HepG2 (cell line): ENCODE data around the gene NAT9. TPM values are rescaled to one million over a fixed set of nuclear protein-coding genes. Genes with fewer than 3 reads are reported as not detected.

ENCODE experiments used
- ARNTL ChIP-seq: sonication (generic); formaldehyde crosslinking; IDR thresholded peaks from 2 replicates; pipeline ENCODE4 v1.4.0; 2020; ENCODE audit warnings: mild to moderate bottlenecking, missing genetic modification reagents
- BORCS8-MEF2B ChIP-seq: sonication (generic); formaldehyde crosslinking; IDR thresholded peaks from 2 replicates; pipeline ENCODE4 v1.8.0; 2022; ENCODE audit warnings: mild to moderate bottlenecking, missing genetic modification reagents
- KAT8 ChIP-seq: IDR thresholded peaks from 2 replicates; pipeline ENCODE4 v1.6.1; 2016; ENCODE audit warnings: missing genetic modification reagents, missing compliant biosample characterization
- MLXIP ChIP-seq: sonication (generic); formaldehyde crosslinking; IDR thresholded peaks from 2 replicates; pipeline ENCODE4 v1.9.0; 2021; ENCODE audit warnings: missing genetic modification reagents, borderline replicate concordance
- NR3C1 ChIP-seq: sonication (generic); formaldehyde crosslinking; IDR thresholded peaks from 2 replicates; pipeline ENCODE4 v1.4.0; 2020; ENCODE audit warnings: missing genetic modification reagents
- PRDM15 ChIP-seq: sonication (generic); formaldehyde crosslinking; IDR thresholded peaks from 2 replicates; pipeline ENCODE4 v1.4.0; 2020; ENCODE audit warnings: missing genetic modification reagents
- SETDB1 ChIP-seq: sonication (generic); formaldehyde crosslinking; IDR thresholded peaks from 2 replicates; pipeline ENCODE4 v1.5.1; 2020; ENCODE audit warnings: missing genetic modification reagents, mild to moderate bottlenecking, borderline replicate concordance
- TCF7 ChIP-seq: sonication (generic); IDR thresholded peaks from 2 replicates; pipeline ENCODE4 v1.6.1; 2016; ENCODE audit warnings: antibody characterized with exemption, low read depth
- TERF1 ChIP-seq: sonication (generic); formaldehyde crosslinking; IDR thresholded peaks from 2 replicates; pipeline ENCODE4 v1.8.0; 2022; ENCODE audit warnings: mild to moderate bottlenecking, missing genetic modification reagents, moderate library complexity
- TOE1 ChIP-seq: sonication (generic); formaldehyde crosslinking; IDR thresholded peaks from 2 replicates; pipeline ENCODE4 v1.4.0; 2020; ENCODE audit warnings: mild to moderate bottlenecking, missing genetic modification reagents
- ZBTB26 ChIP-seq: IDR thresholded peaks from 2 replicates; pipeline ENCODE4 v1.6.1; 2016; ENCODE audit warnings: missing compliant biosample characterization, missing genetic modification reagents, borderline replicate concordance
- ZNF329 ChIP-seq: sonication (generic); formaldehyde crosslinking; IDR thresholded peaks from 2 replicates; pipeline ENCODE4 v1.9.0; 2021; ENCODE audit warnings: low read depth, mild to moderate bottlenecking, missing genetic modification reagents
- ZNF558 ChIP-seq: sonication (generic); formaldehyde crosslinking; IDR thresholded peaks from 2 replicates; pipeline ENCODE4 v1.9.0; 2022; ENCODE audit warnings: mild to moderate bottlenecking, missing genetic modification reagents, borderline replicate concordance
- ZNF574 ChIP-seq: sonication (generic); formaldehyde crosslinking; IDR thresholded peaks from 2 replicates; pipeline ENCODE4 v1.4.0; 2020; ENCODE audit warnings: missing genetic modification reagents
- ZNF652 ChIP-seq: IDR thresholded peaks from 2 replicates; pipeline ENCODE4 v1.6.1; 2016; ENCODE audit warnings: low read depth, borderline replicate concordance
- ZNF713 ChIP-seq: sonication (generic); formaldehyde crosslinking; IDR thresholded peaks from 2 replicates; pipeline ENCODE4 v1.4.0; 2020; ENCODE audit warnings: mild to moderate bottlenecking, missing genetic modification reagents
- ZNF777 ChIP-seq: sonication (generic); formaldehyde crosslinking; IDR thresholded peaks from 2 replicates; pipeline ENCODE4 v1.4.0; 2020; ENCODE audit warnings: missing genetic modification reagents
- polyA plus RNA-seq, 8 experiments: library from polyadenylated mRNA; depleted of rRNA in 3 of 8; stranded (reverse) in 7 of 8; unstranded in 1 of 8; fragments of >200 nt; fragmentation: Illumina TruSeq in 4 of 8; extraction: Trizol in 4 of 8; gene quantifications; 2 replicates each; pipeline versions ENCODE4 v1.2.1 to v1.2.3, GENCODE V29; 2011 to 2016; ENCODE audit warnings: low read depth in 4 of 8, missing spikeins in 1 of 8, mixed read lengths in 1 of 8; ENCODE audit not compliant: insufficient read depth in 1 of 8
- total RNA-seq, 5 experiments: library from RNA; depleted of rRNA; stranded (reverse); fragments of >200 nt; fragmentation: Illumina TruSeq; extraction: Trizol; gene quantifications; 2 replicates each; pipeline ENCODE4 v1.2.3, GENCODE V29; 2016; ENCODE audit warnings: low read depth in 1 of 5

The NAT9 gene
- total and polyA plus RNA-seq, 2 of the 13 experiments (the other 11 are each of a cell fraction or from before 2014, with no cell fraction given), result 39.7 to 44.2 TPM

- TF ChIP-seq ZNF574 (CRISPR knock-in tag) (peak; percentile 87), TERF1 (no peak), ZNF652 (peak; percentile 98), TOE1 (CRISPR knock-in tag) (no peak), TCF7 (no peak), ZNF777 (CRISPR knock-in tag) (peak; percentile 100), NR3C1 (no peak), ZNF329 (CRISPR knock-in tag) (0 out of 2 replicates have a peak, but pooled peaks have one; percentile 64), KAT8 (CRISPR knock-in tag) (peak; percentile 74; the same call in 1 of the 2 replicates), ZNF713 (CRISPR knock-in tag) (no peak), SETDB1 (CRISPR knock-in tag) (no peak), PRDM15 (CRISPR knock-in tag) (no peak), ZBTB26 (peak; percentile 31; the same call in 1 of the 2 replicates), ZNF558 (CRISPR knock-in tag) (peak; percentile 66; the same call in 1 of the 2 replicates), MLXIP (no peak), ARNTL (CRISPR knock-in tag) (peak; percentile 96), BORCS8-MEF2B (CRISPR knock-in tag) (peak; percentile 73)
These were observed 39.4 kb downstream of the NAT9 start, which contains the start of gene RAB37 (continued) for GRCh38 chr17:74736513-74737298.
